Caco-2 (cell line): ENCODE data around the gene TMEM266. TPM values are rescaled to one million over a fixed set of nuclear protein-coding genes. Genes with fewer than 3 reads are reported as not detected.

ENCODE experiments used
- BruUV-seq: library from RNA; stranded (reverse); fragments of 400-500 nt; replicated peaks from 2 replicates; lab custom pipeline; 2021; lab: Mats Ljungman, UMichigan
- CTCF ChIA-PET: fragments of 300-600 bp; sonication (Branson Sonifier 250); formaldehyde crosslinking; loops from one replicate; lab custom pipeline; 2022; ENCODE audit warnings: antibody characterized with exemption; lab: Charles Lee
- POLR2A ChIA-PET: fragments of 300-600 bp; sonication (Branson Sonifier 250); formaldehyde crosslinking; loops from one replicate; lab custom pipeline; 2022; ENCODE audit warnings: antibody characterized with exemption; lab: Charles Lee
- DNase-seq, 2 experiments: peaks; one replicate each; pipeline versions ENCODE4 v3.0.0 to v3.0.0-alpha.2; 2020 to 2022
- H3K27me3 ChIP-seq: replicated peaks from 2 replicates; pipeline ENCODE4 v1.6.0; 2011; ENCODE audit warnings: low read length; ENCODE audit not compliant: control insufficient read depth, insufficient read depth
- H3K36me3 ChIP-seq: 2 replicates; pipeline ENCODE4 v1.5.1; 2011; ENCODE audit warnings: low read length; ENCODE audit not compliant: control insufficient read depth, insufficient read depth
- H3K4me1 ChIP-seq: fragments of 250-450 bp; sonication (Bioruptor Pico); 2 replicates; pipeline ENCODE4 v1.5.1; 2020; ENCODE audit warnings: mild to moderate bottlenecking
- H3K4me3 ChIP-seq: 2 replicates; pipeline ENCODE4 v1.5.1; 2011; ENCODE audit warnings: low read depth, mild to moderate bottlenecking, control low read depth, low read length
- H3K9me3 ChIP-seq: fragments of 250-450 bp; sonication (Bioruptor Pico); 2 replicates; pipeline ENCODE4 v1.5.1; 2020; ENCODE audit warnings: mild to moderate bottlenecking, moderate library complexity
- H3K27ac Mint-ChIP-seq: one replicate; pipeline ENCODE4 v1.8.0; 2022; ENCODE audit warnings: mixed read lengths; ENCODE audit not compliant: unreplicated experiment
- H3K27me3 Mint-ChIP-seq: one replicate; pipeline ENCODE4 v1.8.0; 2022; ENCODE audit warnings: mixed read lengths; ENCODE audit not compliant: insufficient read depth, unreplicated experiment
- H3K36me3 Mint-ChIP-seq: one replicate; pipeline ENCODE4 v1.8.0; 2022; ENCODE audit warnings: mild to moderate bottlenecking, mixed read lengths; ENCODE audit not compliant: insufficient read depth, unreplicated experiment
- H3K4me1 Mint-ChIP-seq: one replicate; pipeline ENCODE4 v1.8.0; 2022; ENCODE audit warnings: low read depth, mixed read lengths; ENCODE audit not compliant: unreplicated experiment
- H3K4me3 Mint-ChIP-seq: one replicate; pipeline ENCODE4 v1.8.0; 2022; ENCODE audit warnings: mild to moderate bottlenecking, moderate library complexity, mixed read lengths; ENCODE audit not compliant: unreplicated experiment
- H3K9me3 Mint-ChIP-seq: one replicate; pipeline ENCODE4 v1.8.0; 2022; ENCODE audit warnings: mixed read lengths; ENCODE audit not compliant: unreplicated experiment
- intact Hi-C: fragments of 100-400 bp; cut with micrococcal nuclease; formaldehyde crosslinking; loops from one replicate; pipeline ENCODE4 v1.10.0; 2022; ENCODE audit not compliant: unreplicated experiment
- total RNA-seq: library from RNA; stranded (reverse); gene quantifications from 2 replicates; pipeline ENCODE4 v1.2.3, GENCODE V29; 2022
- TF ChIP-seq, protein P1 (sequence below), 2 experiments: fragments of 200-600 bp in 1 of 2; IDR thresholded peaks; 1 replicate in 1 of 2; 2 replicates in 1 of 2; pipeline versions ENCODE4 v1.5.1 to v1.8.0; 2011 to 2022; ENCODE audit warnings: antibody characterized with exemption in 1 of 2, control low read depth in 1 of 2, inconsistent platforms in 1 of 2, low read depth in 1 of 2, low read length in 1 of 2, mild to moderate bottlenecking in 1 of 2, moderate library complexity in 1 of 2; ENCODE audit not compliant: insufficient read depth in 1 of 2, severe bottlenecking in 1 of 2, unreplicated experiment in 1 of 2

TMEM266 gene
- total RNA-seq, 1 experiment from 2014 or later = 0.27 TPM

- Histone ChIP-seq H3K36me3 (no peaks in the 10 kb centered on the region), H3K27me3 (no peaks in the 10 kb centered on the region), H3K4me1 (no peaks in the 10 kb centered on the region), H3K4me3 (no peak overlapping the region), H3K9me3 (no peaks in the 10 kb centered on the region)
- Mint-ChIP-seq H3K27ac (no peak overlapping the region), H3K4me3 (no peak overlapping the region), H3K36me3 (no peaks in the 10 kb centered on the region), H3K9me3 (no peaks in the 10 kb centered on the region), H3K4me1 (no peaks in the 10 kb centered on the region), H3K27me3 (peaks cover 2% of the 10 kb centered on the region)
- TF ChIP-seq, protein P1, sequence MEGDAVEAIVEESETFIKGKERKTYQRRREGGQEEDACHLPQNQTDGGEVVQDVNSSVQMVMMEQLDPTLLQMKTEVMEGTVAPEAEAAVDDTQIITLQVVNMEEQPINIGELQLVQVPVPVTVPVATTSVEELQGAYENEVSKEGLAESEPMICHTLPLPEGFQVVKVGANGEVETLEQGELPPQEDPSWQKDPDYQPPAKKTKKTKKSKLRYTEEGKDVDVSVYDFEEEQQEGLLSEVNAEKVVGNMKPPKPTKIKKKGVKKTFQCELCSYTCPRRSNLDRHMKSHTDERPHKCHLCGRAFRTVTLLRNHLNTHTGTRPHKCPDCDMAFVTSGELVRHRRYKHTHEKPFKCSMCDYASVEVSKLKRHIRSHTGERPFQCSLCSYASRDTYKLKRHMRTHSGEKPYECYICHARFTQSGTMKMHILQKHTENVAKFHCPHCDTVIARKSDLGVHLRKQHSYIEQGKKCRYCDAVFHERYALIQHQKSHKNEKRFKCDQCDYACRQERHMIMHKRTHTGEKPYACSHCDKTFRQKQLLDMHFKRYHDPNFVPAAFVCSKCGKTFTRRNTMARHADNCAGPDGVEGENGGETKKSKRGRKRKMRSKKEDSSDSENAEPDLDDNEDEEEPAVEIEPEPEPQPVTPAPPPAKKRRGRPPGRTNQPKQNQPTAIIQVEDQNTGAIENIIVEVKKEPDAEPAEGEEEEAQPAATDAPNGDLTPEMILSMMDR (IDR thresholded peaks at IDR 0.05; ENCODE audit: insufficient read depth in 1 of 2, low read depth in 1 of 2, low read length in 1 of 2, severe bottlenecking in 1 of 2, unreplicated experiment in 1 of 2) = no peak
- no TSS peak for BruUV-seq
- CTCF ChIA-PET = no interaction called here
- POLR2A ChIA-PET = no interaction called here
- intact Hi-C loops = no loop called here
- DNase-seq = no peak
Measured at GRCh38 chr15:76105911-76106310, 46.1 kb downstream of the TMEM266 start.

- Mint-ChIP-seq H3K36me3 (peaks cover 6% of the 10 kb centered on the region), H3K4me3 (no peak overlapping the region), H3K9me3 (no peaks in the 10 kb centered on the region), H3K27me3 (peaks cover 2% of the 10 kb centered on the region), H3K4me1 (no peaks in the 10 kb centered on the region), H3K27ac (no peak overlapping the region)
- H3K27me3 ChIP-seq = no peaks in the 10 kb centered on the region
- ChIA-PET POLR2A (no interaction called here), CTCF (interaction anchor here (0.5 kb wide), 1 partner anchor 186 kb away, joined by 3 read pairs; no protein-coding TSS in a partner anchor)
- intact Hi-C loops = no loop called here
- no peak overlapping the region for H3K4me3 ChIP-seq
- no peaks in the 10 kb centered on the region for H3K9me3 ChIP-seq
- H3K36me3 ChIP-seq = no peaks in the 10 kb centered on the region
- DNase-seq = no peak
- TF ChIP-seq, protein P1 (IDR thresholded peaks at IDR 0.05; ENCODE audit: insufficient read depth in 1 of 2, low read depth in 1 of 2, low read length in 1 of 2, severe bottlenecking in 1 of 2, unreplicated experiment in 1 of 2) = no peak
- no peaks in the 10 kb centered on the region for H3K4me1 ChIP-seq
- no TSS peak for BruUV-seq
Measured at GRCh38 chr15:76107169-76107568, 47.4 kb downstream of the TMEM266 start.

DNA sequence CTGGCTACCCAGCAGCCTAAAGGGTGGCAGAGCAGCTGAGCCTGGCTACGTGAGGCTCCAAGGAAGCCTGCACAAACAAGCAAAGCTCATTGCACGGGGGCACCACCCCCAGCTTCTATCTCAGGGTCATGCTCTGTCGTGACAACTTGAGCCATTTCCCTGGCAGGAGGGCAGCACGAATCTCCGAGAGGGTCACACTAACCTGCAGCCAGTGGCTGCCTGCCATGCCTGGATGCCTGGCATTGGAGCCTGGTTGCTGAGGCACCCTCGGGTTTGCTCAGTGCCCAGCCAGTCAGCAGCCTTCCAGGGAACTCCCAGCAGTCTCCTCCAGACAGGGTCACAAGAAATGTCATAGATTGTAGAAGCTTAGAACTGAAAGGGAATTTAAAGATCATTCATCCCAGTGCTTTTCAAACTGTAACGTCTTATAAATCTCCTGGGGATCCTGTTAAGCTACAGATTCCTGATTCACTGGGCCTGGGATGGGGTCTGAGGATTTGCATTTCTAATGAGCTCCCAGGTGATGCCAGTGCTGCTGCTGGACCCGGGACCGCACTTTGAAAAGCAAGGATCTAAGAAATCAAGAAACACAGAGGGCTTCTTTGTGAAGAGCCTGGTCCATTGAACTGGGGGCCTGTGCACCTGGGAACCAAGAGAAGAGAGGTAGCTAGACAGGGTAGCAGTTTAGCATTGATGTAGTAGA lies 48.4 kb downstream of the TMEM266 start:
- Mint-ChIP-seq H3K27ac (no peak overlapping the region), H3K27me3 (peaks cover 2% of the 10 kb centered on the region), H3K4me1 (no peaks in the 10 kb centered on the region), H3K4me3 (no peak overlapping the region), H3K9me3 (no peaks in the 10 kb centered on the region), H3K36me3 (peaks cover 6% of the 10 kb centered on the region)
- CTCF ChIA-PET = no interaction called here
- H3K36me3 ChIP-seq = no peaks in the 10 kb centered on the region
- TF ChIP-seq, protein P1 (IDR thresholded peaks at IDR 0.05; ENCODE audit: insufficient read depth in 1 of 2, low read depth in 1 of 2, low read length in 1 of 2, severe bottlenecking in 1 of 2, unreplicated experiment in 1 of 2) = no peak
- POLR2A ChIA-PET = no interaction called here
- DNase-seq = no peak
- H3K4me3 ChIP-seq = no peak overlapping the region
- intact Hi-C loops = no loop called here
- H3K4me1 ChIP-seq = no peaks in the 10 kb centered on the region
- no peaks in the 10 kb centered on the region for H3K27me3 ChIP-seq
- no TSS peak for BruUV-seq
- H3K9me3 ChIP-seq = no peaks in the 10 kb centered on the region
